ENCODE results near the gene CCDC88C.
"Not testable (repeated sequence)": the region's sequence is repeated elsewhere in the genome, so short reads cannot be mapped to it uniquely, and the experiment has no call there.

CCDC88C gene

GRCh38 chr14:91237219-91237618, 180.4 kb downstream of the CCDC88C start:
- DNase-seq, result no peak

- no peak for DNase-seq
Measured at GRCh38 chr14:91235841-91236240, 181.8 kb downstream of the CCDC88C start.

GRCh38 chr14:91234791-91235114, 182.9 kb downstream of the CCDC88C start:
- DNase-seq, result no peak

GRCh38 chr14:91233936-91234790, 183.5 kb downstream of the CCDC88C start:
- DNase-seq, result no peak

GRCh38 chr14:91232603-91233002, 185.0 kb downstream of the CCDC88C start:
- no peak for DNase-seq

GRCh38 chr14:91232052-91232451, 185.6 kb downstream of the CCDC88C start:
- no peak for DNase-seq

- no peak for DNase-seq
Measured at GRCh38 chr14:91231446-91231845, 186.2 kb downstream of the CCDC88C start.

- no peak for DNase-seq
Measured at GRCh38 chr14:91230397-91231035, 187.1 kb downstream of the CCDC88C start.

GRCh38 chr14:91229743-91230200, 187.8 kb downstream of the CCDC88C start:
- DNase-seq, result no peak

- no peak for DNase-seq
Measured at GRCh38 chr14:91229005-91229382, 188.6 kb downstream of the CCDC88C start.

GRCh38 chr14:91228112-91229004, 189.3 kb downstream of the CCDC88C start:
- no peak for DNase-seq

- no peak for DNase-seq
Measured at GRCh38 chr14:91227183-91227628, 190.4 kb downstream of the CCDC88C start.

GRCh38 chr14:91226360-91226759, 191.3 kb downstream of the CCDC88C start:
- not testable (repeated sequence) for DNase-seq

GRCh38 chr14:91225025-91225424, 192.6 kb downstream of the CCDC88C start:
- DNase-seq, result no peak

- no peak for DNase-seq
Measured at GRCh38 chr14:91223028-91223783, 194.4 kb downstream of the CCDC88C start.
